Esophagus muscularis mucosa (tissue), 4 donors: ENCODE measurements around the gene CFI. TPM values are rescaled to one million over a fixed set of nuclear protein-coding genes. Genes with fewer than 3 reads are reported as not detected.

ENCODE experiments used
- DNase-seq: peaks from one replicate; pipeline ENCODE4 v3.0.0-alpha.2; 2017; ENCODE audit errors: extremely low spot score
- H3K27ac ChIP-seq, 4 donors: fragments of 200-600 bp; sonication (generic); replicated peaks in 1 of 4; 1 replicate in 3 of 4; 2 replicates in 1 of 4; pipeline ENCODE4 v1.5.1; 2016 to 2019; ENCODE audit warnings: mild to moderate bottlenecking in 1 of 4
- H3K27me3 ChIP-seq, 4 donors: fragments of 200-600 bp; sonication (generic); one replicate each; pipeline versions ENCODE4 v1.5.1 to v1.6.0; 2016 to 2019
- H3K36me3 ChIP-seq, 4 donors: fragments of 200-600 bp; sonication (generic); one replicate each; pipeline ENCODE4 v1.5.1; 2016 to 2019
- H3K4me1 ChIP-seq, 4 donors: fragments of 200-600 bp; sonication (generic); one replicate each; pipeline ENCODE4 v1.5.1; 2016 to 2019
- H3K4me3 ChIP-seq, 4 donors: fragments of 200-600 bp; sonication (generic); 1 replicate in 2 of 4; 2 replicates in 2 of 4; pipeline ENCODE4 v1.5.1; 2016 to 2019; ENCODE audit warnings: mild to moderate bottlenecking in 4 of 4, moderate library complexity in 1 of 4
- H3K9me3 ChIP-seq, 4 donors: fragments of 200-600 bp; sonication (generic); 1 replicate in 3 of 4; 2 replicates in 1 of 4; pipeline ENCODE4 v1.5.1; 2016 to 2019
- EP300 ChIP-seq: sonication (generic); formaldehyde crosslinking; IDR thresholded peaks from one replicate; pipeline ENCODE4 v1.6.1; 2017; ENCODE audit warnings: antibody characterized with exemption
- POLR2A ChIP-seq: fragments of 450-650 bp; IDR thresholded peaks from one replicate; pipeline ENCODE4 v1.6.1; 2017; ENCODE audit warnings: antibody characterized with exemption, moderate library complexity, mild to moderate bottlenecking, low read depth
- POLR2AphosphoS5 ChIP-seq, 2 donors: sonication (generic); formaldehyde crosslinking; IDR thresholded peaks; one replicate each; pipeline ENCODE4 v1.6.1; 2017; ENCODE audit warnings: antibody characterized with exemption in 2 of 2
- WGBS: methylation state at CpG from one replicate; pipeline ENCODE4 v1.1.5; 2018; 5-methylcytosine and 5-hydroxymethylcytosine counted together
- intact Hi-C: fragments of 100-400 bp; cut with DNase I; formaldehyde crosslinking; loops from one replicate; pipeline ENCODE4 v1.15.1; 2023
- total RNA-seq, 4 donors: library from RNA; depleted of rRNA; stranded (reverse); fragments of >200 nt; gene quantifications; one replicate each; pipeline versions ENCODE4 v1.1.0 to v1.2.1, GENCODE V29; 2016
- TF ChIP-seq, protein P1 (sequence below), 3 experiments: fragments of 200-600 bp in 2 of 3; fragments of 450-650 bp in 1 of 3; sonication (generic) in 2 of 3; IDR thresholded peaks; one replicate each; pipeline ENCODE4 v1.5.1; 2017 to 2019; ENCODE audit warnings: antibody characterized with exemption in 3 of 3, mild to moderate bottlenecking in 2 of 3, moderate library complexity in 1 of 3

Gene CFI
- total RNA-seq, 4 donors from 2014 or later: 8.7 to 10.6 (median 9.9) TPM

GRCh38 chr4:109816082-109816442, 14.3 kb upstream of the CFI start:
- TF ChIP-seq EP300: no peak
- TF ChIP-seq POLR2A: no peak
- TF ChIP-seq POLR2AphosphoS5 (IDR thresholded peaks at IDR 0.05): no peak
- TF ChIP-seq, protein P1, sequence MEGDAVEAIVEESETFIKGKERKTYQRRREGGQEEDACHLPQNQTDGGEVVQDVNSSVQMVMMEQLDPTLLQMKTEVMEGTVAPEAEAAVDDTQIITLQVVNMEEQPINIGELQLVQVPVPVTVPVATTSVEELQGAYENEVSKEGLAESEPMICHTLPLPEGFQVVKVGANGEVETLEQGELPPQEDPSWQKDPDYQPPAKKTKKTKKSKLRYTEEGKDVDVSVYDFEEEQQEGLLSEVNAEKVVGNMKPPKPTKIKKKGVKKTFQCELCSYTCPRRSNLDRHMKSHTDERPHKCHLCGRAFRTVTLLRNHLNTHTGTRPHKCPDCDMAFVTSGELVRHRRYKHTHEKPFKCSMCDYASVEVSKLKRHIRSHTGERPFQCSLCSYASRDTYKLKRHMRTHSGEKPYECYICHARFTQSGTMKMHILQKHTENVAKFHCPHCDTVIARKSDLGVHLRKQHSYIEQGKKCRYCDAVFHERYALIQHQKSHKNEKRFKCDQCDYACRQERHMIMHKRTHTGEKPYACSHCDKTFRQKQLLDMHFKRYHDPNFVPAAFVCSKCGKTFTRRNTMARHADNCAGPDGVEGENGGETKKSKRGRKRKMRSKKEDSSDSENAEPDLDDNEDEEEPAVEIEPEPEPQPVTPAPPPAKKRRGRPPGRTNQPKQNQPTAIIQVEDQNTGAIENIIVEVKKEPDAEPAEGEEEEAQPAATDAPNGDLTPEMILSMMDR (IDR thresholded peaks at IDR 0.05): no peak
- Histone ChIP-seq H3K27ac (peak overlapping the region; percentile 82 to 90 (median 85)), H3K36me3 (peaks cover 0 to 29% (median 3%) of the 10 kb centered on the region in 4 donors), H3K27me3 (no peaks in the 10 kb centered on the region), H3K9me3 (no peaks in the 10 kb centered on the region), H3K4me1 (peaks cover 7 to 25% (median 17%) of the 10 kb centered on the region in 4 donors), H3K4me3 (peak overlapping the region; percentile 73 to 89 (median 83))
- WGBS: 2% methylated on average over 18 of the region's 19 CpGs
- DNase-seq: no peak
- intact Hi-C loops: loop anchor here (2.0 to 5.0 kb wide), 2 partner anchors 85 to 114 kb away; partner anchors contain the start of genes CASP6 and PLA2G12A

DNA sequence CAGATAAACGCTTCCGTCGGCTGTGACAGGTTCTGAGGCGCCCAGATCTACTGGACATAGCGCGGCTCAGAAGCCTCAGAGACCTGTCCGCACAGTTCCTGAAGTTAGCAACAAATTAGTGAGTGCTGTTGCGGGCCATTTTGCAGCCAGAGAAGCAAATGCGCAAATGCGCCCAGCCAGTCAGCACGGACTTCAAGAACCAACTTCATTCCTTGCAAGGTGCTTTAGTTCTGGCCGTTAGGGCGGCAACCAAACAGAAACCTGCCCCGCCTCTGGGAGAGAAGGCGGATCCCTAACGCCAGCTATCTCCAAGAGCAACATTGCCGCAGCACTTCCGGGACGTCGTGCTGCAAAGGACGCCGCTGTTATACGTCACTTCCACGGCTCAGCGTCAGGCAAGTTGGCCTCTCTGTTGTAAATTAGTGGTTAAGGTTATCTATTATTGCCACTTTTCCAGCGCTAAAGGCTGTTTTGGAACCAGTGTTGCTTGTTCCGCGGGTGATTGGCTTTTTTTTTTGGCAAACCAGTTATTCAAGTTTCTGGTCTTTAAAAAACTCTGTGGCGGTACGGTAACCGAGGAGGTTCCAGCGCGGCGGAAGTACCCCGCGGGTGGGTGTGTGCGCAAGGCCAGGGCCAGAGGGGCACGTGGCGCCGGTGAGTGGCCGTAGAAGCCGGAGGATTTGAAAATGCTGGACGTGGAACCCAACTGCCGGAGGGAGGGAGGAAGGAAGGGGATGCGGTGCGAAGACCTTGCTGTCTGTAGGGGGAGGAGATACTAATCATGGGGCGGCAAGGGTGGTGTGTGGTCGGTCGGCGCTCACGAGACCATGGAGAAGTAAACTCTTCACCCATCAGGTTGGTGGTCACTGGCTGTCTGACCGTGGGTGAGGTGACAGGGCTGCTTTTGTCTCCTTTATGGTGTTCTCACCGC, 13.6 kb upstream of the CFI start, which contains the start of gene GAR1:
Gene GAR1, plus strand, starts transcription at position 612 of the 931 bp plus-strand sequence. CDS start 403 bp downstream, outside the sequence.
- H3K27ac ChIP-seq: peak within 1 kb of the TSS; percentile 82 to 90 (median 85)

GRCh38 chr4:109811707-109812106, 9.9 kb upstream of the CFI start:
- TF ChIP-seq POLR2AphosphoS5 (IDR thresholded peaks at IDR 0.05): no peak
- no peak for TF ChIP-seq EP300
- no peak for TF ChIP-seq POLR2A
- TF ChIP-seq, protein P1 (IDR thresholded peaks at IDR 0.05): no peak
- H3K36me3 ChIP-seq: no peaks in the 10 kb centered on the region
- intact Hi-C loops: loop anchor here (5.0 kb wide), 1 partner anchor 166 kb away; no protein-coding TSS in a partner anchor
- no peak overlapping the region for H3K27ac ChIP-seq
- peaks cover 7 to 18% (median 12%) of the 10 kb centered on the region in 4 donors for H3K4me1 ChIP-seq
- no peaks in the 10 kb centered on the region for H3K27me3 ChIP-seq
- no peaks in the 10 kb centered on the region for H3K9me3 ChIP-seq
- no peak for DNase-seq
- 51% methylated on average over 3 of the region's 3 CpGs for WGBS
- H3K4me3 ChIP-seq: no peak overlapping the region

More for the DNA sequence above, 13.6 kb upstream of the CFI start, which contains the start of gene GAR1:
- Histone ChIP-seq H3K27me3 (no peaks in the 10 kb centered on the region), H3K4me3 (peak within 1 kb of the TSS; percentile 73 to 89 (median 83)), H3K9me3 (no peaks in the 10 kb centered on the region), H3K4me1 (peaks cover 7 to 25% (median 17%) of the 10 kb centered on the region in 4 donors), H3K36me3 (peaks cover 0 to 22% (median 1%) of the 10 kb centered on the region in 4 donors)
- peak; percentile 98 for DNase-seq
- TF ChIP-seq, protein P1 (IDR thresholded peaks at IDR 0.05): no peak
- peak; percentile 77 to 87 for TF ChIP-seq POLR2AphosphoS5 (IDR thresholded peaks at IDR 0.05)
- TF ChIP-seq POLR2A: no peak
- intact Hi-C loops: loop anchor here (2.0 to 5.0 kb wide), 2 partner anchors 85 to 113 kb away; partner anchors contain the start of genes CASP6 and PLA2G12A
- WGBS: under 1% methylated on average over 42 of the region's 53 CpGs

- Histone ChIP-seq H3K4me1 (peaks cover 0 to 9% (median 4%) of the 10 kb centered on the region in 4 donors), H3K27ac (no peak overlapping the region), H3K27me3 (no peaks in the 10 kb centered on the region), H3K4me3 (no peak overlapping the region), H3K36me3 (no peaks in the 10 kb centered on the region), H3K9me3 (no peaks in the 10 kb centered on the region)
- WGBS: 54% methylated on average over 11 of the region's 11 CpGs
- no peak for TF ChIP-seq EP300
- TF ChIP-seq POLR2A: no peak
- TF ChIP-seq, protein P1 (IDR thresholded peaks at IDR 0.05): no peak
- TF ChIP-seq POLR2AphosphoS5 (IDR thresholded peaks at IDR 0.05): no peak
- no peak for DNase-seq
- intact Hi-C loops: loop anchor here (5.0 kb wide), 1 partner anchor 167 kb away; no protein-coding TSS in a partner anchor
Observed at GRCh38 chr4:109810552-109811387, 9.0 kb upstream of the CFI start.
